Measurements from ENCODE around the gene OR2A1. TPM values are rescaled to one million over a fixed set of nuclear protein-coding genes. Genes with fewer than 3 reads are reported as not detected.
"Not testable (repeated sequence)": the region's sequence is repeated elsewhere in the genome, so short reads cannot be mapped to it uniquely, and the experiment has no call there.

OR2A1 gene
- polyA plus RNA-seq, 1 donor (not counting 4 experiments of a cell fraction or from before 2014, with no cell fraction given): not detected

GRCh38 chr7:144319547-144319946 is 7.3 kb downstream of the OR2A1 start:
- H3K27ac ChIP-seq (ENCODE audit: control insufficient read depth, insufficient read depth, low read length); H3K27me3 ChIP-seq (ENCODE audit: control insufficient read depth, extremely low read depth, insufficient read depth, low read length); H3K79me2 ChIP-seq (ENCODE audit: control insufficient read depth, insufficient read depth, low read length); FAIRE-seq; H3K9me1 ChIP-seq (ENCODE audit: control insufficient read depth, extremely low read depth, insufficient read depth, low read length); H3K9ac ChIP-seq (ENCODE audit: control insufficient read depth, extremely low read depth, insufficient read depth, low read length); H3K4me2 ChIP-seq (ENCODE audit: control insufficient read depth, extremely low read depth, insufficient read depth, low read depth, low read length); H4K20me1 ChIP-seq (ENCODE audit: control insufficient read depth, extremely low read depth, insufficient read depth, low read length); H3K4me1 ChIP-seq (ENCODE audit: control insufficient read depth, extremely low read depth, insufficient read depth, low read length); dilution Hi-C loops (cut with MboI; ENCODE audit: extremely low pct_ligation_motif_present, low sequenced_read_pairs); H3K4me3 ChIP-seq (ENCODE audit: control insufficient read depth in 2 of 3, extremely low read depth in 1 of 3, insufficient read depth in 2 of 3, low read depth in 1 of 3, low read length in 3 of 3); H3K36me3 ChIP-seq (ENCODE audit: control insufficient read depth in 2 of 2, extremely low read depth in 1 of 2, insufficient read depth in 2 of 2, low read length in 2 of 2); H3K9me3 ChIP-seq (ENCODE audit: control insufficient read depth, low read depth, low read length); H2AFZ ChIP-seq (ENCODE audit: control insufficient read depth, low read length); DNase-seq (ENCODE audit: low read depth, low spot score): not testable (repeated sequence)

GRCh38 chr7:144321677-144322206 is 9.5 kb downstream of the OR2A1 start:
- H3K9me3 ChIP-seq (ENCODE audit: control insufficient read depth, low read depth, low read length); H3K27me3 ChIP-seq (ENCODE audit: control insufficient read depth, extremely low read depth, insufficient read depth, low read length); H3K27ac ChIP-seq (ENCODE audit: control insufficient read depth, insufficient read depth, low read length); H2AFZ ChIP-seq (ENCODE audit: control insufficient read depth, low read length); DNase-seq (ENCODE audit: low read depth, low spot score); H3K79me2 ChIP-seq (ENCODE audit: control insufficient read depth, insufficient read depth, low read length); H3K9me1 ChIP-seq (ENCODE audit: control insufficient read depth, extremely low read depth, insufficient read depth, low read length); H3K36me3 ChIP-seq (ENCODE audit: control insufficient read depth in 2 of 2, extremely low read depth in 1 of 2, insufficient read depth in 2 of 2, low read length in 2 of 2); H3K4me3 ChIP-seq (ENCODE audit: control insufficient read depth in 2 of 3, extremely low read depth in 1 of 3, insufficient read depth in 2 of 3, low read depth in 1 of 3, low read length in 3 of 3); H4K20me1 ChIP-seq (ENCODE audit: control insufficient read depth, extremely low read depth, insufficient read depth, low read length); H3K4me1 ChIP-seq (ENCODE audit: control insufficient read depth, extremely low read depth, insufficient read depth, low read length); H3K9ac ChIP-seq (ENCODE audit: control insufficient read depth, extremely low read depth, insufficient read depth, low read length); dilution Hi-C loops (cut with MboI; ENCODE audit: extremely low pct_ligation_motif_present, low sequenced_read_pairs); H3K4me2 ChIP-seq (ENCODE audit: control insufficient read depth, extremely low read depth, insufficient read depth, low read depth, low read length); FAIRE-seq: not testable (repeated sequence)

DNA sequence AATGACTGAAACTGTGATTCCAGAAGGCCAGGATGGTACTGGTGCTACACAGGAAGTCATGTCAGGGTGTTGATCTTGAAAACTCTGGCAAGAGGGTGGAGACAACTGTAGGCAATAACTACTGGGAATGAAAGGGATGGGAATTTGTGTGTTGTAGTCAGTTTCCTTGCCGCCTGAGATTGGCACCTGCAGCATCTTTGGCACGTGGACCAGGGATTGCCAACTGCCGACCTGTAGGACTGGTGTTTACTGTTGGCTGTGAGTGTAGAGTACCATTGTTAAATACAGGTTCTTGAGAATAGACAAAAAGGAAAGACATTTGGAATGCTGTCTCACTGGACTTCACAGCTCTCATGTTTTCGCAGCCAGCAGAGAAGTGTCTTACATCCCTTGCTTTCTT is 11.1 kb downstream of the OR2A1 start:
- H3K27ac ChIP-seq (ENCODE audit: control insufficient read depth, insufficient read depth, low read length); H3K27me3 ChIP-seq (ENCODE audit: control insufficient read depth, extremely low read depth, insufficient read depth, low read length); dilution Hi-C loops (cut with MboI; ENCODE audit: extremely low pct_ligation_motif_present, low sequenced_read_pairs); H3K9me1 ChIP-seq (ENCODE audit: control insufficient read depth, extremely low read depth, insufficient read depth, low read length); DNase-seq (ENCODE audit: low read depth, low spot score); H3K9me3 ChIP-seq (ENCODE audit: control insufficient read depth, low read depth, low read length); H3K4me3 ChIP-seq (ENCODE audit: control insufficient read depth in 2 of 3, extremely low read depth in 1 of 3, insufficient read depth in 2 of 3, low read depth in 1 of 3, low read length in 3 of 3); H2AFZ ChIP-seq (ENCODE audit: control insufficient read depth, low read length); H3K4me2 ChIP-seq (ENCODE audit: control insufficient read depth, extremely low read depth, insufficient read depth, low read depth, low read length); FAIRE-seq; H3K9ac ChIP-seq (ENCODE audit: control insufficient read depth, extremely low read depth, insufficient read depth, low read length); H3K4me1 ChIP-seq (ENCODE audit: control insufficient read depth, extremely low read depth, insufficient read depth, low read length); H3K79me2 ChIP-seq (ENCODE audit: control insufficient read depth, insufficient read depth, low read length); H3K36me3 ChIP-seq (ENCODE audit: control insufficient read depth in 2 of 2, extremely low read depth in 1 of 2, insufficient read depth in 2 of 2, low read length in 2 of 2); H4K20me1 ChIP-seq (ENCODE audit: control insufficient read depth, extremely low read depth, insufficient read depth, low read length): not testable (repeated sequence)

DNA sequence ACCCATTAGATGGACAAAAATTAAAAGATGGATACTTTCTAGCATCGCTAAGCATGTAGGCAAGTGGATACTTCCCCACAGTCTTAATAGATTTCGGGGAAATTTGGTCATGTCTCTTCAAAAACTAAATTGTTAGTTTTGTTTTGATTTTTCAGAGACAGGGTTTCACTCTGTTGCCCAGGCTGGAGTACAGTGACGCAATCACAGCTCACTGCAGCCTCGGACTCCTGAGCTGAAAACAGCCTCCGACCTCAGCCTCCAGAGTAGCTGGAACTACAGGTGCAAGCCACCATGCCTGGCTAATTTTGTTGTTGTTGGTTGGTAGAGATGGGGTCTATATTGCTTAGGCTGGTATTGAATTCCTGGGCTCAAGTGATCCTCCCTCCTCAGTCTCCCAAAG is 13.6 kb downstream of the OR2A1 start:
- H3K9me1 ChIP-seq (ENCODE audit: control insufficient read depth, extremely low read depth, insufficient read depth, low read length); H3K27ac ChIP-seq (ENCODE audit: control insufficient read depth, insufficient read depth, low read length); H3K9me3 ChIP-seq (ENCODE audit: control insufficient read depth, low read depth, low read length); H3K4me1 ChIP-seq (ENCODE audit: control insufficient read depth, extremely low read depth, insufficient read depth, low read length); FAIRE-seq; H3K79me2 ChIP-seq (ENCODE audit: control insufficient read depth, insufficient read depth, low read length); H3K27me3 ChIP-seq (ENCODE audit: control insufficient read depth, extremely low read depth, insufficient read depth, low read length); H3K36me3 ChIP-seq (ENCODE audit: control insufficient read depth in 2 of 2, extremely low read depth in 1 of 2, insufficient read depth in 2 of 2, low read length in 2 of 2); dilution Hi-C loops (cut with MboI; ENCODE audit: extremely low pct_ligation_motif_present, low sequenced_read_pairs); DNase-seq (ENCODE audit: low read depth, low spot score); H3K4me3 ChIP-seq (ENCODE audit: control insufficient read depth in 2 of 3, extremely low read depth in 1 of 3, insufficient read depth in 2 of 3, low read depth in 1 of 3, low read length in 3 of 3); H4K20me1 ChIP-seq (ENCODE audit: control insufficient read depth, extremely low read depth, insufficient read depth, low read length); H3K4me2 ChIP-seq (ENCODE audit: control insufficient read depth, extremely low read depth, insufficient read depth, low read depth, low read length); H2AFZ ChIP-seq (ENCODE audit: control insufficient read depth, low read length); H3K9ac ChIP-seq (ENCODE audit: control insufficient read depth, extremely low read depth, insufficient read depth, low read length): not testable (repeated sequence)

DNA sequence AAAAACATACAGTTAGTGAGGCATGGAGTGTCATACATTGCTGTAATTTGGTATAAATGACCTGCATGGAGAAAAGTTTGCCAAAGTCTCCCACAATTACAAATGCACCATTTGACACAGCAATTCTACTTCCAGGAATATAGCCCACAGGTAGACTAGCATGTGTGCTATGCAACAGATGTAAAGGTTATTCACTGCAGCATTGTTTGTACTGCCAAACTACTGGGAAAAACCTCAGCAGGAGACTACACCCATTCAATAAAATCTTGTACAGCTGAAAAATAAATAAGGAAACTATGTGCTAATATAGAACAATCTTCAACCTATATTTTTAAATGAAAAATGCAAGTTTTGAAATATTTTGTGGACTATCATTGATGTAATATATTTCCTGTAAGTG is 17.8 kb downstream of the OR2A1 start:
- FAIRE-seq; dilution Hi-C loops (cut with MboI; ENCODE audit: extremely low pct_ligation_motif_present, low sequenced_read_pairs): not testable (repeated sequence)

More for the DNA sequence above, 17.8 kb downstream of the OR2A1 start:
- H3K4me2 ChIP-seq (ENCODE audit: control insufficient read depth, extremely low read depth, insufficient read depth, low read depth, low read length); H3K79me2 ChIP-seq (ENCODE audit: control insufficient read depth, insufficient read depth, low read length); H3K9me3 ChIP-seq (ENCODE audit: control insufficient read depth, low read depth, low read length); H4K20me1 ChIP-seq (ENCODE audit: control insufficient read depth, extremely low read depth, insufficient read depth, low read length); DNase-seq (ENCODE audit: low read depth, low spot score); H3K4me3 ChIP-seq (ENCODE audit: control insufficient read depth in 2 of 3, extremely low read depth in 1 of 3, insufficient read depth in 2 of 3, low read depth in 1 of 3, low read length in 3 of 3); H3K4me1 ChIP-seq (ENCODE audit: control insufficient read depth, extremely low read depth, insufficient read depth, low read length); H3K27me3 ChIP-seq (ENCODE audit: control insufficient read depth, extremely low read depth, insufficient read depth, low read length); H3K9me1 ChIP-seq (ENCODE audit: control insufficient read depth, extremely low read depth, insufficient read depth, low read length); H2AFZ ChIP-seq (ENCODE audit: control insufficient read depth, low read length); H3K36me3 ChIP-seq (ENCODE audit: control insufficient read depth in 2 of 2, extremely low read depth in 1 of 2, insufficient read depth in 2 of 2, low read length in 2 of 2); H3K27ac ChIP-seq (ENCODE audit: control insufficient read depth, insufficient read depth, low read length); H3K9ac ChIP-seq (ENCODE audit: control insufficient read depth, extremely low read depth, insufficient read depth, low read length): not testable (repeated sequence)
